Measurements from ENCODE around the gene NPDC1. TPM values are rescaled to one million over a fixed set of nuclear protein-coding genes. Genes with fewer than 3 reads are reported as not detected.

The NPDC1 gene
- total RNA-seq, 1 donor from 2014 or later: 68.0 TPM

DNA sequence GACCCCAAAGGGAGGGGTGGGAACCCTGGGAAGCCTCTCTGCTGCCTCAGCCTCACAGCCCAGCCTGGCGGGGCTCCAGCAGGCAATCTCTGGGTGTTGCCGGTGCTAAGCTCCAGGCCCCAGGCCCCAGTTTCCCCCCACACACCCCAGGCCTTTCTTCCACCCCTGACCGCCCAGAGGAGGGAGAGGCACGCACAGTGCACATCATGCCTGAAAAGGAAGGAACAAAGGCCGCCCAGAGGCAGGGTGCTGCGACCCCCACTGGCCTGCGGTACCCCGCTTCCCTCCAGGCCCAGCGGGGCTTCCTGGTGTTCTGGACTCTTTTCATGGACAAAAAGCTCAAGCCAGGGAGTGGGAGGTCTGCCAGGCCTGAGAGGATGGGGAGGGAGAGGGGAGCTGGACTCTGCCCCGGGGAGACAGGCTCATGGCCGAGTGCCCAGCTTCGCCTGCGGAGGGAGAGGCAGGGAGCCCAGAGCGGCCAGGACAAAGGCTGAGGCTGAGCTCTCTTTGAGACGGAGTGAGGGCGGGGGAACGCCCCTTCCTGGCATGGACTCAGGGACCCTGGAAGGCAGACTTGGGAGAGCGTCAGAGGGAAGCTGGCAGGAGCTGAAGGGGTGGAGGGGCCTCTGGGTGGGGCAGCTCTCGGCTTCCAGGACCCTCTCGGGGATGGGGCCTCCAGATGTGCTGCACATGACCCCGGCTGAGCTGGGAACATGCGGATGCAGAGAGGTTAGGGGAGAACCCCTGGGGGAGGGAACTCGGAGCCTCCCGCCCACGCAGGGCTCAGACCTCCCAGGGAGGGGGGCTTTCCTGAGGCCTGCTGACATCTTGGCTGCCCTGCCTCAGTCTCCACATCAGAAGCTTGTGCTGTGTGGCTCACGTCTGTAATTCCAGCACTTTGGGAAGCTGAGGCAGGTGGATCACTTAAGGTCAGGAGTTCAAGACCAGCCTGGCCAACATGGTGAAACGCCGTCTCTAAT is 9.7 kb upstream of the NPDC1 start:
- Mint-ChIP-seq H3K4me1 (ENCODE audit: unreplicated experiment) (no peaks in the 10 kb centered on the region), H3K36me3 (no peaks in the 10 kb centered on the region), H3K27me3 (peaks cover 56% of the 10 kb centered on the region), H3K9me3 (no peaks in the 10 kb centered on the region), H3K27ac (no peak overlapping the region), H3K4me3 (no peak overlapping the region)
- no peak for DNase-seq (ENCODE audit: extremely low spot score, unreplicated experiment)
- TF ChIP-seq, protein P1, sequence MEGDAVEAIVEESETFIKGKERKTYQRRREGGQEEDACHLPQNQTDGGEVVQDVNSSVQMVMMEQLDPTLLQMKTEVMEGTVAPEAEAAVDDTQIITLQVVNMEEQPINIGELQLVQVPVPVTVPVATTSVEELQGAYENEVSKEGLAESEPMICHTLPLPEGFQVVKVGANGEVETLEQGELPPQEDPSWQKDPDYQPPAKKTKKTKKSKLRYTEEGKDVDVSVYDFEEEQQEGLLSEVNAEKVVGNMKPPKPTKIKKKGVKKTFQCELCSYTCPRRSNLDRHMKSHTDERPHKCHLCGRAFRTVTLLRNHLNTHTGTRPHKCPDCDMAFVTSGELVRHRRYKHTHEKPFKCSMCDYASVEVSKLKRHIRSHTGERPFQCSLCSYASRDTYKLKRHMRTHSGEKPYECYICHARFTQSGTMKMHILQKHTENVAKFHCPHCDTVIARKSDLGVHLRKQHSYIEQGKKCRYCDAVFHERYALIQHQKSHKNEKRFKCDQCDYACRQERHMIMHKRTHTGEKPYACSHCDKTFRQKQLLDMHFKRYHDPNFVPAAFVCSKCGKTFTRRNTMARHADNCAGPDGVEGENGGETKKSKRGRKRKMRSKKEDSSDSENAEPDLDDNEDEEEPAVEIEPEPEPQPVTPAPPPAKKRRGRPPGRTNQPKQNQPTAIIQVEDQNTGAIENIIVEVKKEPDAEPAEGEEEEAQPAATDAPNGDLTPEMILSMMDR (conservative IDR thresholded peaks at IDR 0.05): no peak

DNA sequence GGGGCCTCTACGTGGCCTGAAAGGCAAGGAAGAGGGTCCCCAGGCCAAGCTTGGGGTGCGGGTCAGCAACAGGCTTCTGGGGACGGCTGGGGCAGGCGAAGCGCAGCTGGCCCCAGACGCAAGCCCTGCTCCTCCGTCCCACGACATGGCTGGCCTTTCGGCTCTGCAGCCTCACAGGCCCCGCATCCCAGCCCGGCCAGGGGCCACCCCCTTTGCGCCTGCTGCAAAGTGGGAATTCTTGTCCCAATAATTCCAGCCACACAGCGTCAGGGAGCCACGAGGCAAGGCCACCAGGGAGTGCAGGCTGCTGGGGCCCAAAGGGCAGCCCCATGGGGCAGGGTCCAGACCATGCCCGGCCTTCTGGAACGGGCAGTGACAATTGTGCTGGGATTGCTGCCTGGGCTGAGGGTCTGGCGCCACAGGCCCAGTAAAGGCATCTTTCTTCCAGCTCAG is 9.0 kb upstream of the NPDC1 start:
- Mint-ChIP-seq H3K27ac (no peak overlapping the region), H3K4me3 (no peak overlapping the region), H3K9me3 (no peaks in the 10 kb centered on the region), H3K4me1 (ENCODE audit: unreplicated experiment) (no peaks in the 10 kb centered on the region), H3K36me3 (no peaks in the 10 kb centered on the region), H3K27me3 (peaks cover 59% of the 10 kb centered on the region)
- DNase-seq (ENCODE audit: extremely low spot score, unreplicated experiment): no peak
- TF ChIP-seq, protein P1 (conservative IDR thresholded peaks at IDR 0.05): no peak

DNA sequence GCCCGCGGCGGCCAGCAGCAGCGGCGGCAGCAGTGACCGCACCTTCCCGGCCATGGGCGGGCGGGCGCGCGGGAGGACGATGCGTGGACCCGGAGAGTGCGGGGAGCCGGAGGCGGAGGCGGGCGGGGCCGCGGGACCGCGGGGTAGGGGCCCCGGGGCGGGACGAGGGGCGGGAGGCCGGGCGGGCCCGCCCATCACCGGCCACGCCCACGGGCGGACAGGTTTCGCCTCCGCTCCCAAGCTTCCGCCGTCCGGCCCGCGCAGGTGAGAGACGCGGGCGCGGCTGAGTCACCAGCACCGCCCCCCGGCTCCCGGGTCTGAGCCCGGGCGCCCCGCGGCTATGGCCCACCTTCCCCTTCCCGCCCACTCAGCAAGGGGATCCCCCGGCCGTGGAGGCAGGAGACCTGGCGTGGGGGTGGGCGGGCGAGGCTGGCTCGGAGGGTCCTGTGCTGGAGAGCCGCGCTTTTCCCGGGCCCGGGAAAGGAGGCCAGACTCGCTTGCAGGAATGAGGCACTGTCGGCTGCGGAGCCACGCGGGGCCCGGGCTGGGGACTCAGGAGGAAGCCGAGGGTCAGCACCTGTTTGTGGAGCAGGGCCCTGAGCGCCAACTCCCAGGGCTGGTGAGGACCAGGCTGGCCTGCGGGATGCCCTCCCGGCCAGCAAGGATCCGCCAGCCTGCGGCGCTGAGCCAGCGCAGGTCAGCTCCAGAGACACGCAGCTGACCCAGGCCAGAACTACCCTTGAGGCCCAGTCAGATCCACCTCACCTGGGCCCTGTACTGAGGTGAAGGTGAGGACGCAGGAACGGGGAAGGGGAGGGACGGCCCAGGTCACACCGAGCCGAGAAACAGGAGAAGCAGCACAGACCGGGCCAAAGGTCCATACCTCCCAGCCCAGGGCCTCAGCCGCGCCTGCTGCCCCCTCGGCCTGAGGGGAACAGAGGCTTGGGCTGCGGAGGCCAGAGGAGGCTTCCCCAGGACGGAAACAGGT is 8.3 kb upstream of the NPDC1 start, which contains the start of gene ENTPD2:
TSS of gene ENTPD2 (minus strand) at position 118 of the 988 bp plus-strand sequence. CDS start at position 54, 64 bp downstream.
- Mint-ChIP-seq H3K4me3 (peak within 1 kb of the TSS; percentile 31), H3K27ac (no peak within 1 kb of the TSS), H3K9me3 (no peaks in the 10 kb centered on the region), H3K4me1 (ENCODE audit: unreplicated experiment) (no peaks in the 10 kb centered on the region), H3K27me3 (peaks cover 65% of the 10 kb centered on the region), H3K36me3 (no peaks in the 10 kb centered on the region)
- TF ChIP-seq, protein P1 (conservative IDR thresholded peaks at IDR 0.05): no peak
- DNase-seq (ENCODE audit: extremely low spot score, unreplicated experiment): no peak

DNA sequence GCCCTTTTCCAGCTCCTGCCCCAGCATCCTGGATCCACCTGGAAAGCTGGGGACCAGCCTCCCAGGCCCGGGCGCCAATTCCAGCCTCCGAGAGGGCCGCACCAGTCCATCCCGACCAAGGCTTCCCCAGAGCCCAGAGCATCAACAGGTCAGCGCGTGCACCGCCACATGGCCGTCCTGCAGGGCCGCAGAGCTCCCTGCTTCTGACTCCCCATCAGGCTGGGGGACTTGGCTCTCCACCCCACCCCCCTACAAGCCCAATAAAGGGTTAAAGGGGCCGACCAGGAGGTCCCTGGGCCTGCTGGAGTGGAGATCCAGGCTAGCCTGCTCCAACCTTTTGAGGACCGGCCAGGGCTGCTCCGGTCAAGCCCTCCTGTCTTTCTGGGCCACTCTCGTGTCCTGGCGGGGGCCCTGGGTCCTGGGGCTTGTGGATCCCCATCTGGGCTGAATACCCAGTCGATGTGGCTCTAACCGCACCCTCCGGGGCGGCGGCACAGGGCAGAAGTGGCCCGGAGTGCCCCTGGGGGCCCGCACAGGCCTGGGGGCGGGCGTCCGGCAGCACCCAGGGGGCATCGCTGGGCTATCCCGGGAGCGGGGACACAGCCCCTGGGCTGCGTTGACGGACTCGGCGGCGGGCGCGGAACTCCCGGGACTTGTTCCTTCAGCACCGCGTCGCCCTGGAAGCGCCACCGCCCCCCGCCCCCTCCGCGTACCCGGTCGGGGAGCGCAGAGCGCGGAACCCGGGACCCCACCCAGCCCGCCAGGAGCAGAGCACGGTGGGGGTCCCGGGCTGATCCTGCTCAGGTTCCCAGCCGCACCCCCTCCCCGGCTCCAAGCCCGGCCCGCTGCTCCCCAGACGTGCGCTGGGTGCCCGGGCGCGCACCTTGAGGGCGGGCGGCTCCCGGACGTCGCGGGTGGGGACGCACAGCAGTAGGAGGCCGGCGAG is 7.3 kb upstream of the NPDC1 start:
- Mint-ChIP-seq H3K36me3 (no peaks in the 10 kb centered on the region), H3K27ac (no peak overlapping the region), H3K9me3 (no peaks in the 10 kb centered on the region), H3K4me1 (ENCODE audit: unreplicated experiment) (no peaks in the 10 kb centered on the region), H3K4me3 (no peak overlapping the region), H3K27me3 (peaks cover 58% of the 10 kb centered on the region)
- TF ChIP-seq, protein P1 (conservative IDR thresholded peaks at IDR 0.05): no peak
- DNase-seq (ENCODE audit: extremely low spot score, unreplicated experiment): no peak

Data from type B pancreatic cell (in vitro differentiated cells).